Tibial nerve (tissue), 4 donors: ENCODE measurements around the gene C6orf89. TPM values are rescaled to one million over a fixed set of nuclear protein-coding genes. Genes with fewer than 3 reads are reported as not detected.

Source experiments
- DNase-seq, 2 donors: peaks; one replicate each; pipeline ENCODE4 v3.0.0-alpha.2; 2019; ENCODE audit warnings: low spot score in 2 of 2
- H3K27ac ChIP-seq, 4 donors: fragments of 200-600 bp; sonication (generic) in 3 of 4; one replicate each; pipeline ENCODE4 v1.5.1; 2017 to 2019; ENCODE audit warnings: mild to moderate bottlenecking in 1 of 4
- H3K27me3 ChIP-seq, 2 donors: fragments of 200-600 bp; sonication (generic) in 1 of 2; one replicate each; pipeline versions ENCODE4 v1.5.1 to v1.6.0; 2017 to 2019
- H3K36me3 ChIP-seq, 3 donors: fragments of 200-600 bp; sonication (generic); one replicate each; pipeline ENCODE4 v1.5.1; 2018 to 2019
- H3K4me1 ChIP-seq, 4 donors: fragments of 200-600 bp; sonication (generic) in 3 of 4; one replicate each; pipeline ENCODE4 v1.5.1; 2017 to 2019
- H3K4me3 ChIP-seq, 4 donors: fragments of 200-600 bp; sonication (generic) in 3 of 4; one replicate each; pipeline ENCODE4 v1.5.1; 2017 to 2019; ENCODE audit warnings: mild to moderate bottlenecking in 1 of 4, moderate library complexity in 1 of 4
- H3K9me3 ChIP-seq, 4 donors: fragments of 200-600 bp; sonication (generic) in 3 of 4; one replicate each; pipeline ENCODE4 v1.5.1; 2017 to 2019
- EP300 ChIP-seq, 2 donors: sonication (generic); formaldehyde crosslinking; IDR thresholded peaks; one replicate each; pipeline ENCODE4 v1.6.1; 2017; ENCODE audit warnings: antibody characterized with exemption in 2 of 2, mild to moderate bottlenecking in 1 of 2
- POLR2A ChIP-seq, 2 donors: fragments of 450-650 bp; IDR thresholded peaks; one replicate each; pipeline ENCODE4 v1.6.1; 2017; ENCODE audit warnings: antibody characterized with exemption in 2 of 2, mild to moderate bottlenecking in 2 of 2, moderate library complexity in 2 of 2
- WGBS, 2 donors: methylation state at CpG; one replicate each; pipeline ENCODE4 v1.1.5; 2018; 5-methylcytosine and 5-hydroxymethylcytosine counted together
- total RNA-seq, 4 donors: library from RNA; depleted of rRNA; stranded (reverse); fragments of >200 nt; gene quantifications; one replicate each; pipeline ENCODE4 v1.1.0, GENCODE V29; 2016
- TF ChIP-seq, protein P1 (sequence below), 5 experiments: fragments of 200-600 bp in 3 of 5; fragments of 450-650 bp in 2 of 5; sonication (generic) in 3 of 5; IDR thresholded peaks; one replicate each; pipeline ENCODE4 v1.5.1; 2016 to 2019; ENCODE audit warnings: antibody characterized with exemption in 5 of 5, mild to moderate bottlenecking in 3 of 5, moderate library complexity in 2 of 5

The C6orf89 gene
- total RNA-seq, 4 donors from 2014 or later: 41.1 to 57.9 (median 52.3) TPM

DNA sequence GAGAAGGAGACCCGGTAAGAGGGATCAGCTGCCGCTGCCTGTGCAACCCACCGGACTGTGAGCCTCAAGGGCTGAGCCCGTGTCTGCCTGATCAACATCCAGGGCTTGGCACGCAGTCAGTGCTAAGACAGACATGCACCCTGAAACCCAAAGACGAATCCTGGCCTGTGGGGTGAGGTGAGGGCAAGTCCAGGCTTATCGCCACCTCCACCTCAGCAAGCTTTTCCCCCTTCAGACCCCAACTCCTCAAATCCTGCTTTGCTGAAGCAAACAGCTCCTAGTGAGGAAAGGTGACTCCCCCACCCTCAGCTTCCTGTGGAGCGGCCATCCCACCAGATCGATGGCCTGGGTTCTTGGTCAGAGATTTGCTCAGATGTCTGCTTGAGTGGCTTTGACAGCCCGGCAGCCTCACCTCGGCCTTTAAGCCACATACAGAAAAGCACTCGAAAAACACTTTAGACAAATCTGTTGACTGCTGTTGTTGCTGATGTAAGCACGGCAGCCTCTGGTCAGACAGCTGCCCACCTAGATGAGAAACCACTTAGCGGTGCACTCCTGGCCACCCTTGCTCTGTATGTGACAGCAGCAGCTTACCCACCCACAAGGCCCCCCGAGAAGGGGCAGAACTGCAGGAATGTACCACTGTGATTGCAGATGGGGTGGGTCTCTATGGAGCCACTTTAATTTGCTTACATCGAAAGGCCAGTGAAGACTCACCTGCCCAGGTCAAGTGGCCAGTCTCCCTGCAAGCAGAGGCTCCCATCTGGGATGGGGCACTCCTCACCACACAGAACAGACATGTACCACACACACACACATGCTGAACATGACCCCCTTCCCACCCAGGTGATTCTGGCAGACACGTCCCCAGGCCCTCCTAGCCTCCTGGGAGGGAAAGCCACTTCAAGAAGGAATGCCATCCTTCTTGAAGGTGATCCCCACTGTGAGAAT is 85.4 kb downstream of the C6orf89 start:
- H3K4me3 ChIP-seq: no peak overlapping the region

DNA sequence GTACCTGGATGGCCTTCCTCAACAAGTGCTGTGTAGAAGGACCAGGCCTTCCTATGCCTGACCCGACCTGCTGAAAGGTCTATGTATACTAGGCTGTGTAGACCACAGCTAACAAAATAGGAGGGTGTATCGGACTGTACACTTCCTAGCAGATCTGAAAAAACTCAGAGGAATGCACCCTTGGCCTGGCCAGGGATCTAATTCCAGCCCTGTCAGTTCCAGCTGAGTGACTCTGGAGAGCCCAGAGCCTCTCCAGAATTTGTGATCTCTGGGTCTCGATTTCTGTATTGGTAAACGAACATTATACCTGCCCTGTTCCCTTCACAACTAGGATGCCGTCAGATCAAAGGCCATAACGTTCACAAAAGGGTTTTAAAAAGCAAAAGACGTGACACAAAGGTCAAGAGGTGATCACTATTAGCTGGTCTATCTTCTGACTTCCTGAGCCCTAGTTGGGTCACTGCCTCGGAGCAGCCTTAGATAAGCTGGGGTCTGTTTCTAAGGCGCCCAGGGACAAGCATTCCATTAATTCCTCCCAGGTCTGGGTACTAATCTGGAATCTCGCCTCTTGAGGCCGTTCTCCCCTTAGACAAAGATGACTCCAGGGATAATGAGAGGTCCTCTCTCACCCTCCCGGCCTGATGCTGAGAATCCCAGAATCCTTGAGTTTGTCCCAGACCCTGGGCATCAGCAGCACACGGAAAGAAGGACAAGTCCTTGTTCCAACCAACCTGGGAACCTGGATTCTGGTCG is 86.3 kb downstream of the C6orf89 start:
- H3K27ac ChIP-seq: peak overlapping the region; percentile 14 to 79 (median 48)
- no peaks in the 10 kb centered on the region for H3K27me3 ChIP-seq
- TF ChIP-seq EP300 (IDR thresholded peaks at IDR 0.05) (no peak), POLR2A (IDR thresholded peaks at IDR 0.05) (no peak)
- TF ChIP-seq, protein P1, sequence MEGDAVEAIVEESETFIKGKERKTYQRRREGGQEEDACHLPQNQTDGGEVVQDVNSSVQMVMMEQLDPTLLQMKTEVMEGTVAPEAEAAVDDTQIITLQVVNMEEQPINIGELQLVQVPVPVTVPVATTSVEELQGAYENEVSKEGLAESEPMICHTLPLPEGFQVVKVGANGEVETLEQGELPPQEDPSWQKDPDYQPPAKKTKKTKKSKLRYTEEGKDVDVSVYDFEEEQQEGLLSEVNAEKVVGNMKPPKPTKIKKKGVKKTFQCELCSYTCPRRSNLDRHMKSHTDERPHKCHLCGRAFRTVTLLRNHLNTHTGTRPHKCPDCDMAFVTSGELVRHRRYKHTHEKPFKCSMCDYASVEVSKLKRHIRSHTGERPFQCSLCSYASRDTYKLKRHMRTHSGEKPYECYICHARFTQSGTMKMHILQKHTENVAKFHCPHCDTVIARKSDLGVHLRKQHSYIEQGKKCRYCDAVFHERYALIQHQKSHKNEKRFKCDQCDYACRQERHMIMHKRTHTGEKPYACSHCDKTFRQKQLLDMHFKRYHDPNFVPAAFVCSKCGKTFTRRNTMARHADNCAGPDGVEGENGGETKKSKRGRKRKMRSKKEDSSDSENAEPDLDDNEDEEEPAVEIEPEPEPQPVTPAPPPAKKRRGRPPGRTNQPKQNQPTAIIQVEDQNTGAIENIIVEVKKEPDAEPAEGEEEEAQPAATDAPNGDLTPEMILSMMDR (IDR thresholded peaks at IDR 0.05): no peak
- peaks cover 0 to 67% (median 4%) of the 10 kb centered on the region in 4 donors for H3K4me1 ChIP-seq
- no peak overlapping the region for H3K4me3 ChIP-seq
- no peak for DNase-seq
- H3K36me3 ChIP-seq: peaks cover 24 to 100% (median 52%) of the 10 kb centered on the region in 3 donors
- 83% methylated on average over 14 of the region's 14 CpGs for WGBS, 2 donors
- H3K9me3 ChIP-seq: no peaks in the 10 kb centered on the region

More for the DNA sequence above, 85.4 kb downstream of the C6orf89 start:
- TF ChIP-seq EP300 (IDR thresholded peaks at IDR 0.05): no peak
- TF ChIP-seq, protein P1 (IDR thresholded peaks at IDR 0.05): no peak
- no peak for TF ChIP-seq POLR2A (IDR thresholded peaks at IDR 0.05)
- Histone ChIP-seq H3K4me1 (peaks cover 0 to 67% (median 4%) of the 10 kb centered on the region in 4 donors), H3K9me3 (no peaks in the 10 kb centered on the region), H3K27me3 (no peaks in the 10 kb centered on the region), H3K27ac (peak overlapping the region in 3 of 4 donors; percentile 14 to 79 (median 75)), H3K36me3 (peaks cover 21 to 100% (median 43%) of the 10 kb centered on the region in 3 donors)
- WGBS, 2 donors: 82 to 85% methylated on average over 15 to 17 of the region's 17 CpGs
- DNase-seq: no peak

DNA sequence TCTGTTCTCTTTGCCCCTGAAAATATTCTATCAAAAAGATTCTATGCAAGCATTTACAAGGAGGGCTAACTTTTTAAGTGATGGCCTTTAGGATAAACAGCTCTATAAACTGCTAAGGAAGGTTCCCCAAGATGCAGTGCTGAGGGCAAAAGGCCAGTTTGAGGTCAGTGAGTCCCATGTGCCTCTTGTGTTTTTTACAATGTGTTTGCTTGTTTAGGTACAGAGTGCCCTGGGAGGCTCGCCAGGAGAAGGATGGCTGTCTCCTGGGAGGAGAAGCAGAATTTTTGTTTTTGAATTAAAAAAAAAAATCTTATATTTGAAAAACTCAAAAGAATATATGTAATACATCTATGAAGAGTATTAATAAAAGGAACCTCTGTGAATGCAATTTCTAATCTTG is 87.4 kb downstream of the C6orf89 start:
- H3K4me1 ChIP-seq: peaks cover 0 to 74% (median 4%) of the 10 kb centered on the region in 4 donors
- 47 to 59% methylated on average over 1 of the region's 1 CpG for WGBS, 2 donors
- DNase-seq: no peak
- H3K27me3 ChIP-seq: no peaks in the 10 kb centered on the region
- no peak overlapping the region for H3K4me3 ChIP-seq
- peaks cover 24 to 100% (median 53%) of the 10 kb centered on the region in 3 donors for H3K36me3 ChIP-seq
- H3K9me3 ChIP-seq: no peaks in the 10 kb centered on the region
- peak overlapping the region in 2 of 4 donors; percentile 75 to 79 for H3K27ac ChIP-seq
- TF ChIP-seq EP300 (IDR thresholded peaks at IDR 0.05) (no peak), POLR2A (IDR thresholded peaks at IDR 0.05) (no peak)
- TF ChIP-seq, protein P1 (IDR thresholded peaks at IDR 0.05): no peak

DNA sequence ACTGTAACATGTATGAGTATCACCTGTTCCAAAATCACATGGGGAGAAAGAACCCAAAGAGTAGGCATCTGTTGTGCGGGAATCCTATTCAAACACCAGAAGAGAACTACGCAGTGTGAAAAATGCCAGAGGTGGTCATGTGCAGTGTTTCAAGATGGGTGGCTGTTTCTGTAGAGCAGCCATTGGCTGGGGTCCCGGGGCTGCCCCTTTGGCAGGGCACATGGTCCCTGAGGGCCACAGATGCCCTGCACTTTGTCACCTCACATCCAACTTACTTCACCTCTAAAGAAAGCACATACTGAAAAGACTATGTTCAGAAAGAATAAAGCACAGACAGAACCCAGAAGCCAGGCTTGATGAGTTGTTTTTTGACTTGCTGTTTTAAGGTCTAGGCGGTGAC is 87.9 kb downstream of the C6orf89 start:
- H3K4me3 ChIP-seq: no peak overlapping the region
- no peak for DNase-seq
- no peaks in the 10 kb centered on the region for H3K9me3 ChIP-seq
- peak overlapping the region in 2 of 4 donors; percentile 50 to 57 for H3K27ac ChIP-seq
- TF ChIP-seq, protein P1 (IDR thresholded peaks at IDR 0.05): no peak
- TF ChIP-seq EP300 (IDR thresholded peaks at IDR 0.05) (no peak), POLR2A (IDR thresholded peaks at IDR 0.05) (no peak)
- H3K36me3 ChIP-seq: peaks cover 24 to 99% (median 53%) of the 10 kb centered on the region in 3 donors
- H3K27me3 ChIP-seq: no peaks in the 10 kb centered on the region
- 89 to 93% methylated on average over 4 of the region's 4 CpGs for WGBS, 2 donors
- H3K4me1 ChIP-seq: peaks cover 0 to 74% (median 4%) of the 10 kb centered on the region in 4 donors
